Central memory CD4-positive, alpha-beta T cell (primary cell): Measurements from ENCODE around the gene AK9.
"Not testable (repeated sequence)": the region's sequence is repeated elsewhere in the genome, so short reads cannot be mapped to it uniquely, and the experiment has no call there.

ENCODE experiments used
- DNase-seq: peaks from one replicate; pipeline ENCODE4 v3.0.0; 2022

The AK9 gene

DNA sequence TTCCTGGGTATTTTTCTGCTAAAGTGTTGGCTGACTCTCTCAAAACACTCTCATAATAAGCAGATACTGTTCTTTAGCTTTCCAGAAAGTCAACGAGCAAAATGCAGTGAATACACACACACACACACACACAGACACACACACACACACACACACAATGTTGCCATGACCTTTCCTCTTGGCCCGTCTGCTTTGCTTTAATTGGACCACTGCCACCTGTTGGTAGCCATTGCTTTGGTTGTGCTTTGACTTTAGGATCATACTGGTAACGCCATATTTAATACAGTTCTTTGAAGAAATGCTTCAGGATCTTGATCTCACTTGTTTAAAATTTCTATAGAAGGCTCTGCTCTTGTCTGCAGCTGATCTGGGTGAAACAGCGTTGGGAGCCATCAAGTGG, 4.5 kb upstream of the AK9 start:
- DNase-seq, result no peak

- DNase-seq, result no peak
These were observed 2.1 kb upstream of the AK9 start for GRCh38 chr6:109693111-109693510.

GRCh38 chr6:109690373-109690736, 647 bp downstream of the AK9 start:
- DNase-seq, result peak; percentile 46

- no peak for DNase-seq
These were observed 3.7 kb downstream of the AK9 start for GRCh38 chr6:109687271-109687761.

- no peak for DNase-seq
These were observed 4.3 kb downstream of the AK9 start for GRCh38 chr6:109686566-109687265.

- DNase-seq, result not testable (repeated sequence)
These were observed 12.1 kb downstream of the AK9 start for GRCh38 chr6:109678661-109679505.

DNA sequence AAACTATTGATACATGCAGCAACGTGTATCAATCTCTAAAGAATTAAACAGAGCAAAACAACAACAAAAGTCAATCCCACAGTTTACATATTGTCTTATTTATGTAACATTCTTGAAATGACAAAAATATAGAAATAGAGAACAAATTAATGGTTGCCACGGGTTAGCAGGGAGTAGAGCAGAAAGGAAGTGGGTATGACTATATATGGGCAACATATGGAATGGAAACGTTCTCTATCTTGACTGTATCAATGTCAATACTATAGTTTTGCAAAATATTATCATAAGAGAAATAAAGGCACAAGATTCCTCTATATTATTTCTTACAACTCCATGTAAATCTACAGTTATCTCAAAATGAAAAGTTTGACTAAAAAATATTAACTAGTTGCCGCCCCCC, 12.8 kb downstream of the AK9 start:
- DNase-seq, result no peak

GRCh38 chr6:109676724-109677123, 14.3 kb downstream of the AK9 start:
- no peak for DNase-seq

DNA sequence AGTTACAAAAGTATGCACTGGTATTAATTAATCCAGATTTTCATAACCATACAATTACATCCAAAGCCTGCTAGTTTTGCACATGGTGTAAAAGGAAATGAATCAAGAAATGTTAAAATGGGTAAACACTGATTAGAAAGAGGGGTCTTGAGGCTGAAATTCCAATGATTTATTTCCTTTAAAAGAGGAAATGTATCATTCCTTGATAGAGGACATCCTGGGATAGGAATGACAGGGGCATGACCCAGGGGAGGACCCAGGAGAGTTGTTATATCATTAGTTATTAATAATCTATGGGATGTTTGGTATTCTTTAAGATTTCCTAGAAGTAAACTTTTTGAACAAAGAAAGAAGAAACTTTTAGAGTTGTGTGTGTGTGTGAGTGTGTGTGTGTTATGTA, 18.2 kb downstream of the AK9 start:
- no peak for DNase-seq

DNA sequence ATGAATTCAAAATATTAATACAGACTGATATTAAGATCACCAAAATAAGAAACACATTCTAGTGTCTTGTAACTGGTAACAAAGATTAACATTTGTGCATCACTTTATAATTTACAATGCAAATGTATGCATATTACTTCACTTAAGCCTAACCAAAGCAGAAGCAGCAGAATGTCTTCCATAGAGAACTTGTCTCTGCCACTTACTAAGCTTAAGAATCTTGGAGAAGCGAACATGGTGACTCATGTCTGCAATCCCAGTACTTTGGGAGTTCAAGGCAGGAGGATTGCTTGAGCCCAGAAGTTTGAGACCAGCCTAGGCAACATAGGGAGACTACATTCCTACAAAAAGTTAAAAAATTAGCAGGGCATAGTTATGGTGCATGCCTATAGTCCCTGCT, 18.8 kb downstream of the AK9 start:
- no peak for DNase-seq

GRCh38 chr6:109671733-109672132, 19.3 kb downstream of the AK9 start:
- DNase-seq, result no peak

- DNase-seq, result no peak
These were observed 21.2 kb downstream of the AK9 start for GRCh38 chr6:109669811-109670210.

GRCh38 chr6:109662192-109662591, 28.8 kb downstream of the AK9 start:
- no peak for DNase-seq

DNA sequence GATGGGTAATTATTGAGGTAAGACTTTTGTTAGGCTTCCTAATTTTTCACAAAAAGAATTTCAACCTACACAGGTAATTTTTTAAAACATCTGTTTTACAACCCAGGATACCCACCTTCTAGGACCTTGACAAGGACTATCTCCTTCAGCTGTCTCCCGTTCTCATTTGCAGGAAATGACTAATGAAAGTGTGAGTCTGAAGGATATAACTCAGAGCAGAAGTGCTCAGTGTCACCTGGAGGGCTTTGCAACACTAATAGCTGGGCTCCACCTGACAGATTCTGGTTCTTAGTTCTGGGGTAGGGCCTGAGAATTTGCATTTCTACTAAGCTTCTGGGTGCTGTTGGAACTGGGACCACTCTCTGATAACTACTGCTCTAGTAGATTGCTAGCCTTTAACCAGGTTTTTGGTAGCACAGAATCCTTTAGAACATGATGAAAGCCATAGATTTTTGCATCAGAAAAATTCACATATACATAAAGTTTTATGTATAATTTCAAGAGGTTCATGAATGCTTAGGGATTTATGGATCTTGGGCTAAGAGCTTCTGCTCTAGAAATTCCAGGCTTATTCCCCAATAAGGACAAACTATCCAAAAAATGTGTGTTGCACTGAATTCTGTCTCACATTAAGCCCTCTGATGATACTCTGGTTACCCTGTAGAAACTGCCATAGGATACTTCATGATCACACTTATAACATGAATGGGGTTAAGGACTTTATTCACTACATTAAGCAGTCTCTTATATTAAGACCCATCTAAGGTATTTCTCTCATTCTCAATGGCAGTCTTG, 30.3 kb downstream of the AK9 start:
- no peak for DNase-seq

GRCh38 chr6:109655761-109656262, 35.2 kb downstream of the AK9 start:
- no peak for DNase-seq

- DNase-seq, result no peak
These were observed 37.7 kb downstream of the AK9 start for GRCh38 chr6:109653264-109653663.

- DNase-seq, result no peak
These were observed 46.9 kb downstream of the AK9 start for GRCh38 chr6:109644131-109644530.

- DNase-seq, result no peak
These were observed 58.6 kb downstream of the AK9 start for GRCh38 chr6:109632405-109632804.

GRCh38 chr6:109631403-109631802, 59.6 kb downstream of the AK9 start:
- DNase-seq, result no peak

- no peak for DNase-seq
These were observed 62.6 kb downstream of the AK9 start for GRCh38 chr6:109628158-109629000.

- DNase-seq, result no peak
These were observed 64.7 kb downstream of the AK9 start for GRCh38 chr6:109626311-109626710.

DNA sequence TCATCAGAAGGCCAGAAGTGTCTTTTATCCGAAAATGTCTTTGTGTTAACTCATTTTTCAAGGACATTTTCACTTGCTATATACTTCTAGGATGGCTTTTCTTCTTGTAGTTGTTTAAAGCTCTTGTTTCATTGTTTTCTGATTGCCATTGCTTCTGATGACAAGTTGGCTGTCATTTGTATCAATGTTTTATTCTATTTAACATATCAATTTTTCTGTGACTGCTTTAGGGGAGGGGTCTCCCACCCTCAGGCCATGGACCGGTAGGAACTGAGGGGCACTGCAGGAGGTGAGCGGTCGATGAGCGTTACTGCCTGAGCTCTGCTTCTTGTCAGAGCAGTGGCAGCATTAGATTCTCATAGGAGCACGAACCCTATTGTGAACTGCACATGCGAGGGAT, 65.8 kb downstream of the AK9 start:
- no peak for DNase-seq
